Hepatocyte (in vitro differentiated cells): ENCODE measurements around the gene NAA80. TPM values are rescaled to one million over a fixed set of nuclear protein-coding genes. Genes with fewer than 3 reads are reported as not detected.

Source experiments
- DNase-seq: peaks from one replicate; pipeline ENCODE4 v3.0.0-alpha.2; 2016; ENCODE audit warnings: low spot score
- H2AFZ ChIP-seq: fragments of 200-600 bp; sonication (generic); 2 replicates; pipeline ENCODE4 v1.6.0; 2016; ENCODE audit warnings: antibody characterized with exemption, mild to moderate bottlenecking
- H3K27ac ChIP-seq: fragments of 200-600 bp; sonication (generic); 2 replicates; pipeline ENCODE4 v1.5.1; 2016; ENCODE audit warnings: mild to moderate bottlenecking
- H3K27me3 ChIP-seq: fragments of 200-600 bp; sonication (generic); 2 replicates; pipeline ENCODE4 v1.6.1; 2016
- H3K36me3 ChIP-seq: fragments of 200-600 bp; sonication (generic); replicated peaks from 2 replicates; pipeline ENCODE4 v1.5.1; 2016; ENCODE audit warnings: low read depth; ENCODE audit not compliant: insufficient read depth
- H3K4me1 ChIP-seq: fragments of 200-600 bp; sonication (generic); 2 replicates; pipeline ENCODE4 v1.5.1; 2016; ENCODE audit warnings: mild to moderate bottlenecking, moderate library complexity; ENCODE audit not compliant: insufficient read depth
- H3K4me2 ChIP-seq: fragments of 200-600 bp; sonication (generic); 2 replicates; pipeline ENCODE4 v1.6.0; 2016
- H3K4me3 ChIP-seq: fragments of 200-600 bp; sonication (generic); 2 replicates; pipeline ENCODE4 v1.5.1; 2016; ENCODE audit warnings: mild to moderate bottlenecking
- H3K79me2 ChIP-seq: fragments of 200-600 bp; sonication (generic); 2 replicates; pipeline ENCODE4 v1.6.0; 2017; ENCODE audit warnings: mild to moderate bottlenecking
- H3K9me2 ChIP-seq: fragments of 200-600 bp; sonication (generic); replicated peaks from 2 replicates; pipeline ENCODE4 v1.6.0; 2017; ENCODE audit warnings: mild to moderate bottlenecking; ENCODE audit not compliant: insufficient read depth
- H3K9me3 ChIP-seq: fragments of 200-600 bp; sonication (generic); 2 replicates; pipeline ENCODE4 v1.5.1; 2016; ENCODE audit warnings: low read depth, mild to moderate bottlenecking
- H4K20me1 ChIP-seq: fragments of 200-600 bp; sonication (generic); 2 replicates; pipeline ENCODE4 v1.6.0; 2016; ENCODE audit warnings: mild to moderate bottlenecking; ENCODE audit not compliant: insufficient read depth, poor library complexity, severe bottlenecking
- EZH2 ChIP-seq: fragments of 200-600 bp; sonication (generic); IDR thresholded peaks from 2 replicates; pipeline ENCODE4 v1.6.1; 2016; ENCODE audit warnings: antibody characterized with exemption, mild to moderate bottlenecking, borderline replicate concordance
- EZH2phosphoT487 ChIP-seq: fragments of 200-600 bp; sonication (generic); IDR thresholded peaks from one replicate; pipeline ENCODE4 v1.6.1; 2018; ENCODE audit warnings: antibody characterized with exemption, mild to moderate bottlenecking, low read depth, moderate library complexity; ENCODE audit not compliant: unreplicated experiment, severe bottlenecking
- WGBS: methylation state at CpG from one replicate; pipeline ENCODE4 v1.1.6; 2016; ENCODE audit warnings: low lambda C conversion rate; ENCODE audit errors: missing lambda C conversion rate; 5-methylcytosine and 5-hydroxymethylcytosine counted together
- polyA plus RNA-seq: library from polyadenylated mRNA; unstranded; fragments of >200 nt; fragmentation: Nextera tagmentation; extraction: Ambion mirVana; gene quantifications from 2 replicates; pipeline ENCODE4 v1.2.1, GENCODE V29; 2016
- total RNA-seq: library from RNA; depleted of rRNA; stranded (reverse); fragments of >200 nt; gene quantifications from 2 replicates; pipeline ENCODE4 v1.2.3, GENCODE V29; 2014
- TF ChIP-seq, protein P1 (sequence below): fragments of 200-600 bp; sonication (generic); IDR thresholded peaks from 2 replicates; pipeline ENCODE4 v1.5.1; 2016; ENCODE audit warnings: antibody characterized with exemption, mild to moderate bottlenecking; ENCODE audit not compliant: poor library complexity

NAA80 gene
- total and polyA plus RNA-seq, 2 experiments from 2014 or later: 6.7 to 19.5 TPM

DNA sequence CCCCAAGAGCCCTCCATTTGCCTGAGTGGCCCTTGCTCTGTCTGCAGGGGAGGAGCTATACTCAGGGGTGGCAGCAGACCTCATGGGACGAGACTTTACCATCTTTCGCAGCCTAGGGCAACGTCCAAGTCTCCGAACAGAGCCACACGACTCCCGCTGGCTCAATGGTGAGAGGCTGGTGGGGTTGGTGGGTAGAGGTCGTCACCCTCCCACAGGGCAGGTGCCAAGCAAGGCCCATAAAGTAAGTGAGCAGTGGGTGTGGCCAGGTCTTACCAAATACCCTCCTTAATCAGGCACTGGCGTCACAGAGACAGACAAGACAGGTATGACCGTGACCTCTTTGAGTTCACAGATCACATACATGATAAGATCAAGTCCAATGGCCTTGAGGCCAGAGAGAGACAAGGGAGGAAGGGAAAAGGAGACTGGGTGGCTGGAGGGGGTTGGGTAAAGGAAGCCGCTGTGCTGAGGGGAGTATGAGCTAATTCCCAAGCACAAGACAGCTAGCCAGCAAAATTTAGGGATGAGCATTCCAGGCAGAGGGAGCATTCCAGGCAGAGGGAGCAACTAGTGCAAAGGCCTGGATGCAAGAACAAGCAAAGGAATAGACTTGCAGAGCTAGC lies 27.8 kb downstream of the NAA80 start:
- Histone ChIP-seq H4K20me1 (no peaks in the 10 kb centered on the region), H3K27me3 (peaks cover 10% of the 10 kb centered on the region), H3K27ac (peak overlapping the region; percentile 91), H3K36me3 (no peaks in the 10 kb centered on the region), H2AFZ (no peak overlapping the region), H3K9me3 (no peaks in the 10 kb centered on the region), H3K4me2 (peak overlapping the region; percentile 89), H3K4me1 (peaks cover 62% of the 10 kb centered on the region), H3K9me2 (no peaks in the 10 kb centered on the region), H3K79me2 (peaks cover 21% of the 10 kb centered on the region), H3K4me3 (no peak overlapping the region)
- no peak for TF ChIP-seq EZH2
- TF ChIP-seq, protein P1, sequence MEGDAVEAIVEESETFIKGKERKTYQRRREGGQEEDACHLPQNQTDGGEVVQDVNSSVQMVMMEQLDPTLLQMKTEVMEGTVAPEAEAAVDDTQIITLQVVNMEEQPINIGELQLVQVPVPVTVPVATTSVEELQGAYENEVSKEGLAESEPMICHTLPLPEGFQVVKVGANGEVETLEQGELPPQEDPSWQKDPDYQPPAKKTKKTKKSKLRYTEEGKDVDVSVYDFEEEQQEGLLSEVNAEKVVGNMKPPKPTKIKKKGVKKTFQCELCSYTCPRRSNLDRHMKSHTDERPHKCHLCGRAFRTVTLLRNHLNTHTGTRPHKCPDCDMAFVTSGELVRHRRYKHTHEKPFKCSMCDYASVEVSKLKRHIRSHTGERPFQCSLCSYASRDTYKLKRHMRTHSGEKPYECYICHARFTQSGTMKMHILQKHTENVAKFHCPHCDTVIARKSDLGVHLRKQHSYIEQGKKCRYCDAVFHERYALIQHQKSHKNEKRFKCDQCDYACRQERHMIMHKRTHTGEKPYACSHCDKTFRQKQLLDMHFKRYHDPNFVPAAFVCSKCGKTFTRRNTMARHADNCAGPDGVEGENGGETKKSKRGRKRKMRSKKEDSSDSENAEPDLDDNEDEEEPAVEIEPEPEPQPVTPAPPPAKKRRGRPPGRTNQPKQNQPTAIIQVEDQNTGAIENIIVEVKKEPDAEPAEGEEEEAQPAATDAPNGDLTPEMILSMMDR: no peak
- TF ChIP-seq EZH2phosphoT487: no peak
- WGBS: 62% methylated on average over 10 of the region's 10 CpGs
- DNase-seq: peak; percentile 48

DNA sequence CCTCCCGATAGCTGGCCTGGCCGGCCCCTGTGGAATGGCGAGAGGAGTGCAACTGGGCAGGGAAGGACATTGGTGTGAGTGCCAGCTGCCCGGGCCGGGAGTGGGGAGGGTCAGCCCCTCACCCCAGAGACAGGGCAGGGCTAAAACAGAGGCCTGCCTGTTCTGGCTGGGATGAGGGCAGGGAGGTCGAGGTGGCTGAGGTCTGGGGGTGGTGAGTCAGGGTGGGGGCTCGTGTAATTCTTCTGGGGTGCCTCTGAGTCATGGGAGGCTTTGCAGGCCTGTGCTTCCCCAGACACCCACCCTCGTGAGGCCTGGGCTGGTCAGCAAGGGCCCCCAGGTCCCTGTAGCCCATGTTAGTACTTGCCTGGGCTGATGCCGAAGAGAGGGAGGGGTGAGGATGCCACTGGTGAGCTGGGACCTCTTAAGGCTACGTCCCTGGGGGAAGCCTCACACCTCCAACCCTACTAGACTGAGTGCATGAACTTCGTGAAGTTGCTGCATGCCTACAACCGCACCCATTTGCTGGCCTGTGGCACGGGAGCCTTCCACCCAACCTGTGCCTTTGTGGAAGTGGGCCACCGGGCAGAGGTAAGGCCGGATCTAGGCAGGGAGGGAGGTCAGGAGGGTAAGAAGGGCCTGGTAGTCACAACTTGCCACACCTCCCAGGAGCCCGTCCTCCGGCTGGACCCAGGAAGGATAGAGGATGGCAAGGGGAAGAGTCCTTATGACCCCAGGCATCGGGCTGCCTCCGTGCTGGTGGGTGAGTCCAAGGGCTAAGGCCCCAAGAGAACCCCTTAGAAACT lies 28.6 kb downstream of the NAA80 start:
- Histone ChIP-seq H3K27me3 (peaks cover 10% of the 10 kb centered on the region), H3K27ac (peak overlapping the region; percentile 91), H3K9me2 (no peaks in the 10 kb centered on the region), H3K9me3 (no peaks in the 10 kb centered on the region), H2AFZ (no peak overlapping the region), H3K4me1 (peaks cover 70% of the 10 kb centered on the region), H3K4me3 (no peak overlapping the region), H3K36me3 (no peaks in the 10 kb centered on the region), H3K79me2 (peaks cover 21% of the 10 kb centered on the region), H4K20me1 (no peaks in the 10 kb centered on the region), H3K4me2 (peak overlapping the region; percentile 89)
- DNase-seq: no peak
- WGBS: 95% methylated on average over 16 of the region's 19 CpGs
- TF ChIP-seq EZH2phosphoT487 (no peak), EZH2 (no peak)
- TF ChIP-seq, protein P1: no peak

DNA sequence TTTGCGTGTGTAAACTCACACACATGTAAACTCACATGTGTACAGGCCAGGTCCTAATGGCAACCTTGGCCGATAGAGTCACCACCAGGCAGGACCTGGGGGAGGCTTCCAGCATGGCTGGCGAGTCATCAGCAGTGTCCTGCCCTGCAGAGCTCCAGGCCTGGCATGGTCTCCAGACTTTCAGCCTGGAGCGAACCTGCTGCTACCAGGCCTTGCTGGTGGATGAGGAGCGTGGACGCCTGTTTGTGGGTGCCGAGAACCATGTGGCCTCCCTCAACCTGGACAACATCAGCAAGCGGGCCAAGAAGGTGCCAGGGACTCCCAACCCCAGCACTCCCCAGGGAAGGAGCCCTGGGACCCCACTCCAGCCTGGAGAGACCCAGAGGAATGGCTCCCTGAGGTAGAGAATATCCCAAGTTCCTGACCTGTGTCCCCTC lies 29.2 kb downstream of the NAA80 start:
- H3K79me2 ChIP-seq: peaks cover 21% of the 10 kb centered on the region
- peaks cover 76% of the 10 kb centered on the region for H3K4me1 ChIP-seq
- no peaks in the 10 kb centered on the region for H4K20me1 ChIP-seq
- H3K9me2 ChIP-seq: no peaks in the 10 kb centered on the region
- peaks cover 7% of the 10 kb centered on the region for H3K27me3 ChIP-seq
- H3K4me3 ChIP-seq: no peak overlapping the region
- DNase-seq: peak; percentile 51
- H2AFZ ChIP-seq: no peak overlapping the region
- H3K4me2 ChIP-seq: peak overlapping the region; percentile 89
- H3K9me3 ChIP-seq: no peaks in the 10 kb centered on the region
- peak overlapping the region; percentile 91 for H3K27ac ChIP-seq
- WGBS: 91% methylated on average over 8 of the region's 8 CpGs
- no peaks in the 10 kb centered on the region for H3K36me3 ChIP-seq
- TF ChIP-seq, protein P1: no peak
- TF ChIP-seq EZH2: no peak
- no peak for TF ChIP-seq EZH2phosphoT487
